ENCODE data around the gene SCN5A.

GRCh38 chr3:38640661-38641452, 8.6 kb downstream of the SCN5A start:
- TF ChIP-seq CTCF (conservative IDR thresholded peaks at IDR 0.05) = no peak
- TF ChIP-seq EZH2 (IDR thresholded peaks at IDR 0.05; ENCODE audit: low read depth) = no peak

Measured in PC-9 (cell line).